OCI-LY7 (cell line): Measurements from ENCODE around the gene C20orf141. TPM values are rescaled to one million over a fixed set of nuclear protein-coding genes. Genes with fewer than 3 reads are reported as not detected.
"Not testable (repeated sequence)": the region's sequence is repeated elsewhere in the genome, so short reads cannot be mapped to it uniquely, and the experiment has no call there.

Experiments
- BruUV-seq: library from RNA; stranded (reverse); fragments of 400-500 nt; replicated peaks from 2 replicates; lab custom pipeline; 2021; lab: Mats Ljungman, UMichigan
- CTCF ChIA-PET: fragments of 300-600 bp; sonication (Branson Sonifier 250); formaldehyde crosslinking; loops from one replicate; lab custom pipeline; 2022; ENCODE audit warnings: antibody characterized with exemption; ENCODE audit not compliant: unreplicated experiment; lab: Charles Lee
- POLR2A ChIA-PET: fragments of 300-600 bp; sonication (Branson Sonifier 250); formaldehyde crosslinking; loops from one replicate; lab custom pipeline; 2022; ENCODE audit warnings: antibody characterized with exemption; lab: Charles Lee
- DNase-seq: peaks from one replicate; pipeline ENCODE4 v3.0.0-alpha.2; 2015; ENCODE audit warnings: low spot score
- H2AFZ ChIP-seq: fragments of 200-600 bp; sonication (generic), shearing (Covaris generic); 2 replicates; pipeline ENCODE4 v1.6.1; 2014; ENCODE audit warnings: mild to moderate bottlenecking, antibody characterized with exemption, low read length, moderate library complexity
- H3K27ac ChIP-seq: fragments of 200-600 bp; sonication (generic); 2 replicates; pipeline ENCODE4 v1.5.1; 2014; ENCODE audit warnings: mixed run types, low read depth, mild to moderate bottlenecking, moderate library complexity, low read length, inconsistent platforms; ENCODE audit not compliant: poor library complexity, severe bottlenecking
- H3K36me3 ChIP-seq: fragments of 200-600 bp; sonication (generic); 2 replicates; pipeline ENCODE4 v1.6.1; 2014; ENCODE audit warnings: mild to moderate bottlenecking, antibody characterized with exemption, low read length, moderate library complexity, mixed read lengths; ENCODE audit not compliant: insufficient read depth
- H3K4me1 ChIP-seq: fragments of 200-600 bp; sonication (generic); 2 replicates; pipeline ENCODE4 v1.5.1; 2014; ENCODE audit warnings: mild to moderate bottlenecking, low read length; ENCODE audit not compliant: insufficient read depth, poor library complexity, severe bottlenecking
- H3K4me2 ChIP-seq: fragments of 200-600 bp; sonication (generic); 2 replicates; pipeline ENCODE4 v1.6.1; 2014; ENCODE audit warnings: mild to moderate bottlenecking, low read length
- H3K4me3 ChIP-seq: fragments of 200-600 bp; sonication (generic); 2 replicates; pipeline ENCODE4 v1.5.1; 2014; ENCODE audit warnings: mild to moderate bottlenecking, low read depth, low read length; ENCODE audit not compliant: poor library complexity, severe bottlenecking
- H3K79me2 ChIP-seq: fragments of 200-600 bp; sonication (generic); 2 replicates; pipeline ENCODE4 v1.6.1; 2016; ENCODE audit warnings: low read depth, mild to moderate bottlenecking, low read length, moderate library complexity, mixed read lengths; ENCODE audit not compliant: insufficient read depth
- H3K9me2 ChIP-seq: fragments of 200-600 bp; sonication (generic); 2 replicates; pipeline ENCODE4 v1.6.1; 2016; ENCODE audit warnings: mild to moderate bottlenecking, low read length, mixed read lengths; ENCODE audit not compliant: insufficient read depth
- H3K9me3 ChIP-seq: fragments of 200-600 bp; sonication (generic); 2 replicates; pipeline ENCODE4 v1.6.1; 2014; ENCODE audit warnings: mild to moderate bottlenecking, mixed run types, low read length, mixed read lengths
- H4K20me1 ChIP-seq: fragments of 200-600 bp; sonication (generic); 2 replicates; pipeline ENCODE4 v1.6.1; 2014; ENCODE audit warnings: mild to moderate bottlenecking, antibody characterized with exemption, low read length, moderate library complexity, mixed read lengths; ENCODE audit not compliant: insufficient read depth
- EZH2phosphoT487 ChIP-seq: fragments of 200-600 bp; sonication (generic); IDR thresholded peaks from 2 replicates; pipeline ENCODE4 v1.6.1; 2018; ENCODE audit warnings: low read depth, borderline replicate concordance, mild to moderate bottlenecking, mixed run types, antibody characterized with exemption, low read length, moderate library complexity, mixed read lengths
- intact Hi-C: fragments of 100-400 bp; cut with micrococcal nuclease; formaldehyde crosslinking; loops from one replicate; pipeline ENCODE4 v1.10.0; 2022; ENCODE audit not compliant: unreplicated experiment
- total RNA-seq, 2 experiments: library from RNA; depleted of rRNA in 1 of 2; stranded (reverse); fragments of >200 nt in 1 of 2; shearing (Covaris generic) in 1 of 2; gene quantifications; 2 replicates each; pipeline ENCODE4 v1.2.3, GENCODE V29; 2014 to 2022
- TF ChIP-seq, protein P1 (sequence below): fragments of 200-600 bp; sonication (generic); conservative IDR thresholded peaks from 2 replicates; pipeline ENCODE4 v1.5.1; 2014; ENCODE audit warnings: mild to moderate bottlenecking, antibody characterized with exemption, low read length, moderate library complexity, mixed read lengths

C20orf141 gene
- total RNA-seq, 2 experiments from 2014 or later: not detected

DNA sequence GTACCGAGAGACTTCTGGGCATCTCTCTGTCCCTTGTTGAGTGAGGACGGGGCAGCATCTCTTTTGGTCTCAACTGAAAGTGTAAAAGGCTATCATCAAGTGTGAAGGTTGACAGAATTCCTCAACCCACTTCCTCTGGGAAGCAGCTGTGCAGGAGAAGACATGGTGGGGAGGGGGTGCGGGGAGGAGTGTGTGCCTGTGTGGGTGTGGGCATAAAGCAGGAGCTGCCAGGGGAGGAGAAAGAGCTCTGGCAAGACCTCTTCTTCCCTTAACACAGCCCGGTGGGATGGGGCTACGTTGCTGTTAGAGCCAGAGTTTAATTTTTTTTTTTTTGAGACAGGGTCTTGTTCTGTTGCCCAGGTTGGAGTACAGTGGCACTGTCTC lies 46.2 kb upstream of the C20orf141 start:
- Histone ChIP-seq H3K36me3 (no peaks in the 10 kb centered on the region), H3K9me2 (no peaks in the 10 kb centered on the region), H3K4me2 (no peak overlapping the region), H2AFZ (no peak overlapping the region), H3K27ac (no peak overlapping the region), H4K20me1 (no peaks in the 10 kb centered on the region), H3K9me3 (no peaks in the 10 kb centered on the region), H3K4me3 (no peak overlapping the region), H3K79me2 (no peaks in the 10 kb centered on the region), H3K4me1 (no peaks in the 10 kb centered on the region)
- no TSS peak for BruUV-seq
- POLR2A ChIA-PET: no interaction called here
- DNase-seq: no peak
- TF ChIP-seq, protein P1, sequence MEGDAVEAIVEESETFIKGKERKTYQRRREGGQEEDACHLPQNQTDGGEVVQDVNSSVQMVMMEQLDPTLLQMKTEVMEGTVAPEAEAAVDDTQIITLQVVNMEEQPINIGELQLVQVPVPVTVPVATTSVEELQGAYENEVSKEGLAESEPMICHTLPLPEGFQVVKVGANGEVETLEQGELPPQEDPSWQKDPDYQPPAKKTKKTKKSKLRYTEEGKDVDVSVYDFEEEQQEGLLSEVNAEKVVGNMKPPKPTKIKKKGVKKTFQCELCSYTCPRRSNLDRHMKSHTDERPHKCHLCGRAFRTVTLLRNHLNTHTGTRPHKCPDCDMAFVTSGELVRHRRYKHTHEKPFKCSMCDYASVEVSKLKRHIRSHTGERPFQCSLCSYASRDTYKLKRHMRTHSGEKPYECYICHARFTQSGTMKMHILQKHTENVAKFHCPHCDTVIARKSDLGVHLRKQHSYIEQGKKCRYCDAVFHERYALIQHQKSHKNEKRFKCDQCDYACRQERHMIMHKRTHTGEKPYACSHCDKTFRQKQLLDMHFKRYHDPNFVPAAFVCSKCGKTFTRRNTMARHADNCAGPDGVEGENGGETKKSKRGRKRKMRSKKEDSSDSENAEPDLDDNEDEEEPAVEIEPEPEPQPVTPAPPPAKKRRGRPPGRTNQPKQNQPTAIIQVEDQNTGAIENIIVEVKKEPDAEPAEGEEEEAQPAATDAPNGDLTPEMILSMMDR: no peak
- no peak for TF ChIP-seq EZH2phosphoT487
- intact Hi-C loops: no loop called here
- CTCF ChIA-PET: no interaction called here

DNA sequence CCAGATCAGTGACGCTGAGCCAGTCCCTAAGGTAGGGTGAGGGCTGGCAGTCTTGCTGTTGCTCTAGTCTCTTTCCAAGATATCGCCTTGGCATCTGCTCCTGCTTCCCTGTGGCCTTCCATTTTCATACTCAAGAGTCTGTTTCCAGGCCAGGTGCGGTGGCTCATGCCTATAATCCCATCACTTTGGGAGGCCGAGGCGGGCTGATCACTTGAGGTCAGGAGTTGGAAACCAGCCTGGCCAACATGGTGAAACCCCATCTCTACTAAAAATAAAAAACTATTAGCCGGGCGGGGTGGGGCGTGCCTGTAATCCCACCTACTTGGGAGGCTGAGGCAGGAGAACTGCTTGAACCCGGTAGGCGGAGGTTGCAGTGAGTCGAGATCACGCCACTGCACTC lies 44.7 kb upstream of the C20orf141 start:
- POLR2A ChIA-PET, H2AFZ ChIP-seq, H3K79me2 ChIP-seq, H3K4me1 ChIP-seq, intact Hi-C loops, DNase-seq, H3K27ac ChIP-seq, CTCF ChIA-PET, H4K20me1 ChIP-seq, H3K9me2 ChIP-seq, H3K9me3 ChIP-seq, H3K36me3 ChIP-seq, H3K4me3 ChIP-seq, BruUV-seq, H3K4me2 ChIP-seq: not testable (repeated sequence)

DNA sequence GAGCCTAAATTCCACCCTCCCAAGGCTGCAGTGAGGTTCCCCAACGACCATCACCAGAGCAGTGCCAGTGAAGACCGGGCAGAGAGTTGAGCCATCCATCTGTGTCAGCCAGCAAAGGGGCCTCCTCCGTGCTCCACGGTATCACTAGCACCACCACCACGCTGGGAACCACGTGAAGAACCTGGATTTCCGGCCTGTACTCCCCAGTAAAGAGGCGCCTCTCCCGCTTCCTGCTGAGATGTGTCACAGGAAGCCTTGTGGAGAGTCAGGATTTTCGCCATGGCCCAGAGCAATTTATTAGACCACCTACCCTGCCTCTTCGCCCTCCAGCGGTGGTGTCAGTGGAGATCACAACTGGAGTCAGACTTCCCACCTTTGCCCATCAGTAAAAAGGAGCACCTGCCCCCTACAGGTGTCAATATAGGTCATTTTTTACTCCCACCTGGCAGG lies 43.1 kb upstream of the C20orf141 start:
- H3K4me3 ChIP-seq: no peak overlapping the region
- no peaks in the 10 kb centered on the region for H3K9me2 ChIP-seq
- intact Hi-C loops: no loop called here
- CTCF ChIA-PET: no interaction called here
- DNase-seq: no peak
- BruUV-seq: no TSS peak
- H3K9me3 ChIP-seq: no peaks in the 10 kb centered on the region
- H3K36me3 ChIP-seq: no peaks in the 10 kb centered on the region
- H3K27ac ChIP-seq: no peak overlapping the region
- POLR2A ChIA-PET: no interaction called here
- H2AFZ ChIP-seq: no peak overlapping the region
- no peaks in the 10 kb centered on the region for H4K20me1 ChIP-seq
- H3K4me1 ChIP-seq: no peaks in the 10 kb centered on the region
- H3K4me2 ChIP-seq: no peak overlapping the region
- no peak for TF ChIP-seq EZH2phosphoT487
- TF ChIP-seq, protein P1: peak; percentile 32; the same call in 1 of the 2 replicates
- no peaks in the 10 kb centered on the region for H3K79me2 ChIP-seq
